ENCODE measurements around the gene TAF1. TPM values are rescaled to one million over a fixed set of nuclear protein-coding genes. Genes with fewer than 3 reads are reported as not detected.
"Not testable (repeated sequence)": the region's sequence is repeated elsewhere in the genome, so short reads cannot be mapped to it uniquely, and the experiment has no call there.

Gene TAF1
- total RNA-seq, 1 donor = 29.8 TPM

- no peak for DNase-seq (ENCODE audit: low read depth)
- no peak overlapping the region for H3K4me3 ChIP-seq (ENCODE audit: low read depth, low read length)
- TF ChIP-seq CTCF (IDR thresholded peaks at IDR 0.05; ENCODE audit: insufficient read depth, low read length) = no peak
These were observed 1.9 kb upstream of the TAF1 start for GRCh38 chrX:71364221-71364620.

GRCh38 chrX:71365356-71365874 lies 742 bp upstream of the TAF1 start:
- peak overlapping the region; percentile 70 for H3K4me3 ChIP-seq (ENCODE audit: low read depth, low read length)
- TF ChIP-seq CTCF (IDR thresholded peaks at IDR 0.05; ENCODE audit: insufficient read depth, low read length) = no peak
- DNase-seq (ENCODE audit: low read depth) = no peak

- DNase-seq (ENCODE audit: low read depth) = peak; percentile 22
- TF ChIP-seq CTCF (IDR thresholded peaks at IDR 0.05; ENCODE audit: insufficient read depth, low read length) = no peak
- H3K4me3 ChIP-seq (ENCODE audit: low read depth, low read length) = peak overlapping the region; percentile 82
These were observed 608 bp downstream of the TAF1 start for GRCh38 chrX:71366674-71367256.

- TF ChIP-seq CTCF (IDR thresholded peaks at IDR 0.05; ENCODE audit: insufficient read depth, low read length) = no peak
- H3K4me3 ChIP-seq (ENCODE audit: low read depth, low read length) = peak overlapping the region; percentile 82
- peak; percentile 5 for DNase-seq (ENCODE audit: low read depth)
These were observed 1.2 kb downstream of the TAF1 start for GRCh38 chrX:71367396-71367795.

GRCh38 chrX:71372388-71372787 lies 6.2 kb downstream of the TAF1 start:
- TF ChIP-seq CTCF (IDR thresholded peaks at IDR 0.05; ENCODE audit: insufficient read depth, low read length) = no peak
- DNase-seq (ENCODE audit: low read depth) = no peak
- no peak overlapping the region for H3K4me3 ChIP-seq (ENCODE audit: low read depth, low read length)

GRCh38 chrX:71378732-71379131 lies 12.6 kb downstream of the TAF1 start:
- no peak for TF ChIP-seq CTCF (IDR thresholded peaks at IDR 0.05; ENCODE audit: insufficient read depth, low read length)
- no peak for DNase-seq (ENCODE audit: low read depth)
- H3K4me3 ChIP-seq (ENCODE audit: low read depth, low read length) = no peak overlapping the region

- not testable (repeated sequence) for H3K4me3 ChIP-seq (ENCODE audit: low read depth, low read length)
These were observed 25.6 kb downstream of the TAF1 start for GRCh38 chrX:71391725-71392124.

More at GRCh38 chrX:71391725-71392124, 25.6 kb downstream of the TAF1 start:
- DNase-seq (ENCODE audit: low read depth) = not testable (repeated sequence)

Data from fibroblast of the aortic adventitia (primary cell).